HS-27A (cell line): Measurements from ENCODE around the gene HORMAD2.
"Not testable (repeated sequence)": the region's sequence is repeated elsewhere in the genome, so short reads cannot be mapped to it uniquely, and the experiment has no call there.

ENCODE experiments used
- DNase-seq: peaks from one replicate; pipeline ENCODE4 v3.0.0-alpha.2; 2012; ENCODE audit warnings: low read depth, missing footprints

HORMAD2 gene

DNA sequence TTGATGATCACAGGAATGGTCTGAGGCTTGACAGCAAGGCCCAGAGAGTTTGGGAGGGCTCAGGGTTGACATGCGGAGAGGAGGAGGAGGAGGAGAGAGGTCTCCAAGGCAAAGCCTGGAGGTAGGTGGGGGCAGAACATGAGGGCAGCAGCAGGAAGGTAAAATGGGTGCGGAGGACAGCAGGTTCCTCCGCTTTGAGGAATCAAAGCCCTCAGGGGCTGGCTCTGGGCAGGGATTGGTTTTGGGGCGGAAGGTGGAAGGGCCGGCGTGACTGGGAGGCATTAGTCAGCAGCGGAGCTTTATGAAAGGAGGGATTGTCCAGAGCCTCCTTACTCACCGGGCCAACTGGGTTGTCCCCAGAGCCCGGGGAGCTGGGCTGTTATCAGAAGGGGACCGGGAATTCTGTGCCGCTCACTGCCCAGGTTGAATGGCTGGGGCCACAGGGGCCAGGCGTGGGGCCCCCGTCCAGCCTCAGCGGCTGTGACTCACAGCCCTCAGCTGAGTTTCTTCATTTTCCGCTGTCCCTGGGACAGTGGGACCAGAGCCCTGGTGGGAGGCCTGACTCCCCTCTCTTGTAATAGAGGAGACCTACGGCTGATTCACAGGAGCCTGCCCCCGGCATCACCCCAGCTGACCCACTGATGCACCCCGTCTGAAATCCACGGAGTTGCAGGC, 130.1 kb downstream of the HORMAD2 start:
- no peak for DNase-seq

DNA sequence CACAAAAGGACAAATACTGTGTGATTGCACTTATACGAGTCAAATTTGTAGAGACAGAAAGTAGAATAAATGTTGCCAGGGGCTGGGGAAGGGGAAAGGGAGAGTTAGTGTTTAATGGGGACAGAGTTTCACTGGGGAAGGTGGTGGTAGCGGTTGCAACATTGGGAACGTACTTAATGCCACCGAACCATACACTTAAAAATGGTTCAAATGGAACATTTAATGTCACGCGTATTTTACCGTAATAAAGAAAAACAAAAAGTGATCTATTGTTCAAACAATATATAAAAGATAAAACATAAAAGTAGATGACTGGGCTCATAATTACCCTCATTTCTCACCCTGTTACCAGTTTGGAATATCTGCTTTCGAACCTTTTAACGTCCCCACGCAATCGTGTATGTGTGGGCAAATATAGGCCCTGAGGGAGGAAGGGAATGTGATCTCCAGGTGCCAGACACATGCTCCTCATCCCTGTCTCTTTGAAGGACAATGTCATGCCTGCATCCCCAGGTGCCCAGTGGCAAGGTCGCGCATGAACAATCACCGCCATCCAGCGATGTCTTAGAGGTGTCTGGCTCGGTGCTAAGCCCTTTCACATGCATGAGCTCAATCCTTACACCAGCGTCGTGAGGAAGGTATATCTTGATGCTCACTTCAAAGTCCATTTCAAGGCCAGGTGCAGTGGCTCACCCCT, 131.0 kb downstream of the HORMAD2 start:
- DNase-seq = no peak

DNA sequence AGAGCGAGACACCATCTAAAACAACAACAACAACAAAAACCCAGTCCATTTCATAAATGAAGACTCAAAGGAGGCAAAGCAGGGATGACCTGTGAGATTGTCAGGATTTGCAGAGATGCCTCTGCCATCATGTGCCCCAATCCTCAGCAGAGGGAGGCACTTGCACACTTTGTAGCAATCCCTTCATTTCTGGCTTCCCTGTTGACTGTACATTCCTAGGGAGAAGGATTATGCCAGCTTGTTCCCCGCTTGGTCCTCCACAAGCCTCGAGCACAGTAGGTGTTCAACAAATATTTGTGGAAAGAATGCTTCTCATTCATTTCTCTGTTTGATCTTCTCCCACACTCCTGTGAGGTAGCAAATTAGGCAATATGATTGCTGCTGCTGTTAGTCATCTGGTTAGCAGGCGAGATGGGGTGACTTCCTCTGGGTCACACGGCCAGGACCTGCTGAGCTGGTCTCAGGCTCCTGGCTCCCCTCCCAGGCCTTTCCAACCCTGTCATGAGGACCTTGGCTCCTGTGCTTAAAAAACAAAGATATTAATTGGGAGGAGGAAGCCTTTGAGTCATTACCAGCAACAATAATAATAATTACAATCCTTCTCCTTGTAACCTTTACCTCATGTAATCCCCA, 132.2 kb downstream of the HORMAD2 start:
- no peak for DNase-seq

DNA sequence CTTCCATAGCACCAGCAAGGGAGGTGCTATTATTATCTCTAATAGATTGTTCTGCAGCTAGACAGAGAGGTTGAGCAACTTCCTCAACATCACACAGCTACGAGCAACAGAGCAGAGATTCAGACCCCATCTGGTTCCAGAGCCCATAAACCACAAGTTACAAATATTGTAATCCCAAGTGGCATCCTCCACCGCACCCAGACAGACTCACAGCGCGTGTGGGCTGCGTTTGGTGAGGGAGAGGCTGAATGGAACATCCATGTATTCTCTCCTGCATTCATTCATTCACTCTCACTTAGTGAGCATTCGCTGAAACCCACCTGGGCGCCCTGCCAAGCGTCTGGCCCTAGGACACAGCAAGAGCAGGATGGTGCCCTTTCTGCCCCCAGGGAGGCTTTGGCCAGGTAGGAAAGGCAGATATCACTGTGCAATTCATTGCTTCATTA, 132.8 kb downstream of the HORMAD2 start:
- no peak for DNase-seq

DNA sequence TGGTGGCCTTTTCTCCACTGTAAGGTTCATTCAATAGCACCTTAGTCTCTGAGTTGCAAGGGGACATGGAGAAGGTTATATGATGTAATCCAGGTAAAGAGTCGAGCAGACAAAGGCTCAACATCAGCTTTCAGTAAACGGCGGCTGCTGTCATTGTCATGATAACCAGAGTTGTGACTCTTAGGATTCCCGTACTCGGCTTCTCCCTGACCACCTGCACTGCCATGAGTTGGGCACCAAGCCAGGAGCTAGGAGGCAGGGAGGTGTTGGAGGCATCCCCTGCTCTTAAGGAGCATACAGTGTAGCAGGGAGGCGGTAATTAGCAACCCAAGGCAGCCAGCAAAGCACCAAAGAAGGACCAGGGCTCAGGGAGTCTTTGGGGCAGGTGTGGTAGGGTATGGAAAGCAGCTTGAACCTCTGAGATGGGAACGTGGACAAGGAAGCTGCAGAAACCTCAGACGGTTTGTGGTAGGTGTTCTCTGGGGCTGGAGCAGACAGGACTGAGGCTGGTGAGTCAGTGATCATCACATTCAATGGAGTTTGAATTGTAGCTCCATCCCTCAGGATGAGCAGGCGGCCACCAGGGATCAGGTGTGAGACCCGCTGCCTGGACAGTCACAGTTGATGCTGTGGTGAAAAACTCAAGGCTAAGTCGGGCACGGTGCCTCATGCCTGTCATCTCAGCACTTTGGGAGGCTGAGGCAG, 134.6 kb downstream of the HORMAD2 start:
- DNase-seq = no peak

DNA sequence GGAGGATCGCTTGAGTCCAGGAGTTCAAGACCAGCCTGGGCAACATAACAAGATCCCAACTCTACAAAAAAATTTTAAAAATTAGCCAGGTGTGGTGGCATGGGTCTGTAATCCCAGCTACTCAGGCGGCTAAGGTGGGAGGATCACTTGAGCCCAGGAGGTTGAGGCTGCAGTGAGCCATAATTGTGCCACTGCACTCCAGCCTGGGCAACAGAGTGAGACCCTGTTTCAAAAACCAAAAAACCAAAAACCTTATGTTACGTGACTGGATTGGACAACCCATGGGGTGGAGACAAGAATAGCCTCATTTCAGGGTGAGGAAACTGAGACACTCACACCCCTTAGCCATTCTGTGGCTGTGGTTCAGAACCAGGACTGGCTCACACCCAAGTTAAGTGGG, 136.0 kb downstream of the HORMAD2 start:
- not testable (repeated sequence) for DNase-seq

DNA sequence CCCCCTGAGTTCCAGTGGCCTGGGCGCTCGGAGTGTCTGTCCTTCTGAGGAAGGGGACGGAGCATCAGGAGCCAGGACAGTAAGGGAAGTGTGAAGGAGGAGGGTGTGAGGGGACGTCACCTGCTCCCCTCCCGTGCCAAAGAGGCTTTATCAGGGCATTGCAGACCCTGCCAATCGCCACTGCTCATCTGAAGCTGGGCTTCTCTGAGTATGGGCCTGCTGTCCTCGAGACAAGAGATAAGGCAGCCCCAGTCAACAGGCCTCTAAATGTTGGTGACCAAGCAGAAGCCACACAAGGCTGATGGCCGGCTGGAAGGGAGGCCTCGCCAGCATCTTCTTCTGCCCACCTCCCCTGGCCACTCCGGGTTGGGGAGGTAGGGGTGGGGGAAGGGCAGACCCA, 136.4 kb downstream of the HORMAD2 start:
- DNase-seq = no peak

DNA sequence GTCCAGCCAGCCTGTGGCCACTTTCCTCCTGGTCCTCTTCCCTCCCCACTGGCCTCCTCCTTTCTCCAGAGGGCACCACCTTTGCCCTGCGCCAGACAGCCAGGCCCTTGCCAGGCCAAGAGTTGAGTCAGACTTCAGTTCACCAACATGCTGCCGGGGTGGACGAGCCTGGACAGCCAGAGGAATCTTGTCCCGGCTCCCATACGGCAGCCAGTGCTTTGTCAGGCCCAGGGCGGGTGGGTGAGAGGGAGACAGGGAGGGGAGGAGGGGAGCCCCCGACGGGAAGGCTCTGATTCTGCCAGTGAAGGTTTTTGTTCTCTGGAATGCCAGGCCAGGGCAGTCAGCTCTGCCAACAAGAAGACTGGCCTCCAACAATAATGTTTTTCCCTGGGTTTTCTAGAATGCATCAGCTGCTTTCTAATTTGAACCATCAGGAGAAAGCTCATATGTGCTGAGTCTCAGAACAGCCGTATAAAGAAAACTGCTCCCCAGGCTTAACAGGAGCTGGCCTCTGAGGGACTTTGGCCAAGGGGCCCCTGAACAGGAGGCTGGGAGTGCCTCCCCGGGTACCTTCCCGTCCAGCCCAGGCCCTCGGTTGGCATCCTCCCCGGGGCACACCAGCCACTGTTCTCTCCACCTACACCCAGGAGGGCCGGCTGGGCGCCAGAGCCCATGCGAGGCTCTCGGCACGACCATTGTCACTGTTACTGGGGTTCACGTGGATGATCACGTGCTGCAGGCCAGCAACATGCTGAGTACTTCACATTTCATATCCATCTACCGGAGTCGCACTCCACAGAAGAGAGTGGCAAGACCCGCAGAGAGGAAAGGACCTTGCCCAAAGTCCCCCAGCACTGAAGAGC, 137.7 kb downstream of the HORMAD2 start:
- no peak for DNase-seq

DNA sequence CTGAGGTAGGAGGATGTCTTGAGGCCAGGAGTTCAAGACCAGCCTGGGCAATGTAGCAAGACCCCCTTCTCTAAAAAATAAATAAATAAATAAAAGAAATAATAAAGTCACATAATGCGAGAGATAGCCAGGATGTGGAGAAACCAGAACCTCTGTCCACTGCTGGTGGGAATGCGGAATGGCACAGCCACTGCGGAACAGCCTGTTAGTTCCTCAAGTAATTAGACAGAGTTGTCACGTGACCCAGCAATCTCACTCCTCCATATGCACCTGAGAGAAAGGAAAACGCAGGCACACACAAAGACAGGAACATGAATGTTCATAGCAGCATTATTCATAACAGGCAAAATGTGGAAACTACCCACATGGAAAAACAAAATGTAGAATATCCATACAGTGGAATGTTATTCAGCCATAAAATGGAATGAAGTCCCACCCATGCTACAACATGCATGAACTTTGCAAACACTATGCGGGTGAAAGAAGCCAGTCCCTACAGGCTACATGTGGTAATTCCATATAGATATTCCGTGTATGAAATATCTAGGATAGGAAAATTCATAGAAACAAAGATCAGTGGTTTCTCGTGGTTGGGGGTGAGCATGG, 138.9 kb downstream of the HORMAD2 start:
- DNase-seq = no peak

DNA sequence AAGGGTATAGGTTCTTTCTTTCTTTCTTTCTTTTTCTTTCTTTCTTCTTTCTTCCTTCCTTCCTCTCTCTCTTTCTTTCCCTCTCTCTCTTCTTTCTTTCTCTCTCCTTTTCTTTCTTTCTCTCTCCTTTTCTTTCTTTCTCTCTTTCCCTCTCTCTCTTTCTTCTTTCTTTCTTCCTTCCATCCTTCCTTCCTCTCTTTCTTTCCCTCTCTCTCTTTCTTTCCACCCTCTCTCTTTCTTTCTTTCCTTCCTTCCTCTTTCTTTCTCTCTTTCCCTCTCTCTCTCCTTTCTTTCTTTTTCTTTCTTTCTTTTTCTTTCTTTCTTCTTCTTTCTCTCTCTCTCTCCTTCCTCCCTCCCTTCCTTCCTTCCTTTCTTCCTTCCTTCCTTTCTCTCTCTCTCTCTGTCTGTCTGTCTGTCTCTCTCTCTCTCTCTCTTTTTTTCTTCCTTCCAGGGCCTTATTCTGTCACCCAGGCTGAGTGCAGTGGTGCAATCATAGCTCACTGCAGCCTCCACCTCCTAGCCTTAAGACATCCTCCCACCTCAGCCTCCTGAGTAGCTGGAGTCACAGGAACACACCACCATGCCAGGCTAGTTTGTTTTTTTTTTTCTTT, 139.5 kb downstream of the HORMAD2 start:
- no peak for DNase-seq

DNA sequence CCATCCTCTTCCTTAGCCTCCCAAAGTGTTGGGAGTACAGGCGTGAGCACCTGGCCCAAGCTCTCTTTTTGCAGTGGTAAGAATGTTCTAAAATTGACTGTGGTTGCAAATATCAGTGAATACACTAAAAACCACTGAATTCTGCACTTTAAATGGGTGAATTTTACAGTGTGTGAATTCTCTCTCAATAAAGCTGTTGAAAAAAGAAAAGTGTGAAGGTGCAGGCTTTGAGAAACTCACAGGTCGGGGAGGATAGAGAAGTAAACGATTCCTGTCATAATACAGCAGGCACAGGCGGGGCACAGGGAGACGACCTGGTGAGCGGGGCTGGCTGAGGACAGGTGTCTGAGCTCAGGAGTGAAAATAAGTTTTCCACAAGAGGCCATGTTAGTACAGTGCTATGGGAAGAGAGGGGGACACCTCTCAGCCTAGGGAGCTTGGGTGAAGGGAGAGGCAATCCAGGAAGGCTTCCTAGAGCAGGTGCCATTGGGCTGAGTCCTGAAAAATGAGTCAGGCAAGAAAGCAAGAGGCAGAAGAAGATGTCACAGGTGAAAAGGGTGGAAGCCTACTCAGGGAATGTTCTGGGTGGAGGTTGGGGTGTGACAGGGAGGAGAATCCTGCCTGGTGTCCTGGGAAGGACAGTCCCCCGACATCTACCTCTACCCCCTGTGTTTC, 140.2 kb downstream of the HORMAD2 start:
- no peak for DNase-seq

DNA sequence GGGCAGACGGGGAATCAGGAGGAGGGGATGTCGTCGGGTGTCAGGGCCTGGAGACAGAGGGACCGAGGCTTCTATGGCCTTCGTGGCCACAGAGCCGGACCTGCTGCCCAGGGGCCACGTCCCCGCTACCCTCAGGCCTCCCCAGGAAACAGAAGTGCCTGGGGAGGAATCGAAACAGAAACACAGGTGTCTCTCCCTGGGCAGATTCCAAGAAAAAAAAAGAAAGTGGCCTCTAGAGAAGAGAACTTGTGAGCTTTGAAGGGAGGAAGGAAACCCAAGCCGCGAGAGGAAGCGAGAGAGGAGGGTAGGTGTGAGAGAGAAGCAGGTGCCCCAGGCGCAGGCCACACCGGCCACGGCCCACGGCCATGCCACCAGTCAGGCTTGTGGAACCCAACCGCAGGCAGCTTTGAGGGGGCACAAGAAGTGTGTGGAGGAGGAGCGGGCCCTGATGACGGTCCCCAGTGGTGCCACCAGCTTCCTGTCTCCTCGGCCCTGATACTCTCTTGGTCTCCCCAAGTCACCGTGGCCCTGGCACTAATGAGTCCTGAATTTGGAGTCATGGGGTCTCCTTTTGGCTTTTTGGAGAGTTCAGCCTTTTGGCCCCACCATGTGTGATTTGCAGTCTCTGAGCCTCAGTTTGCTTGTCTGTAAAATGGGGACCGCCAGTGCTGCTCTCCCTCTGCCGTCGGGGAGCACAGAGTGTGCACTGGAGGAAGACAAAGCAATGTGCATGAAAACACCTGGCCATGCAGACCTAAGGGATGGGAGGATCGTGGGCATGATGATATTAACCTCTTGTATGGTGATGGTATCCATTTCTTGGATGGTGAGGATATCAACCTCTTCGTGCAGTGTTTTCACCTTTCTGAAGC, 141.1 kb downstream of the HORMAD2 start:
- no peak for DNase-seq

DNA sequence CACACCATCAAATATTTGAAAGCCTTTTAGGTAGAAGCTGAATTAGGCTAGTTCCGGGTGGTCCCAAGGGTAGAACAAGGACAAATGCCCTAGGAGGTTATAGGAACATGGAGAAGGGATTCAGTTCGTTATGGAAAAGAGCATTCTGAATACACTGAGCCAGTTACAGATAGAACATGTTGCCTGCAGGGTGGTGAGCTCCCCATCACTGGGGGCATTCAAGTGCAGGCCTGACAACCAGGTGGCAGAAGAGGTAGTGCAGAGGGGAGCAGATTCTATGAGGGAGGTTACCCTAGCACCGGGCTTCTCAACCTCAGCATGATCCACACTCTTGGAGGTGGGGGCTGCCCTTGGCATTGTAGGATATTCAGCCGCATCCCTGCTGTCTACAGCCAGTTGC, 142.1 kb downstream of the HORMAD2 start:
- no peak for DNase-seq

DNA sequence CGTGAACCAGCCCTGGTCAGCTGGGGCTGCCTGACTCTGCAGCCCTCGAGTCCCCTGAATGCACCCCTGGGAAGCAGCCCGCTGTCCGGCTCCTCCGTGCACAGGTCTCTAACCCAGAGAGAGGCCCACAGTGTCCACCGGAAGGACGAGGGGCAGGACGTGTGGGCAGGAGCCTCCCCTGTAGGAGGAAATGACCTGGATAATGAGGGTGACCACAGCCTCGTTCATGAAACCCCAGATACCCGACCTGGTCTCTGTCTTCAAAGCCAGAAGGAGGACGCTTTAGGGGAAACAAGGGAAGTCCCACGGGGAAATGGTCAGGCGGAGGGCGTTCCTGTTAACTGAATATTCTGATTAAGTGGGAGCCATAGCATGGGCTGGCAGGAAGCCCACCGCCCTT, 143.0 kb downstream of the HORMAD2 start:
- no peak for DNase-seq

DNA sequence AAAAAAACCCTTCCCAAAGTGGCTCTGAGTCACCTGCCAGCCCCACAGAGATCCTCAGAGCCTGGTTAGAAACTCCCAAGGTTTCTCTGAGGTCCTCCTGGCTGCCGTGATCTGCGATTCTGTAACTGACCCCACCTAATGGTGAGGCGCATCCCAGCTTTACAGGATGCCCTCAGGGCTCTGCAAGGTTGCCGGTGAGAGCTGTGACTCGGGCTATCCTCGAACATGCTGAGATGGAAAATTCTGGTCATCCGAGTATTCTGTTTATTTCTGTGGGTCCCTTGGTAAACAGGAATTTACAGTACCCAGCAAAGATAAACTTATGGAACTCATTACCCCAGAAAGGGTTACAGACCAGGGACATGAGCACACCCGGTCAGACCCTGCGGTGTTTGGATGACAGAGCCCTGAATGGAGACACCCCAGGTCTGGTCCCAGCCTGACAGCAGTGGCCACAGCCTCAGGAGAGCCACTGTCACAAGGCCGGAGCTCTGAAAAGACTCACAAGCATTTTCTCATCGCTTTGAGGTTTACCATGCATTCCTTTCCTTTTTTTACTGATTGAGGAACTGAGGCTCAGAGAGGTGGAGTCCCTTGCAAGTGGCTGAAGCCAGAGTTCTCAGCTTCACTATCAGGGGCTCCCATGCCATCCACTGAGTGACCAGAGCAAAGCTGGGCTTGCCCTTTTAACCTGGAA, 144.0 kb downstream of the HORMAD2 start:
- DNase-seq = no peak

DNA sequence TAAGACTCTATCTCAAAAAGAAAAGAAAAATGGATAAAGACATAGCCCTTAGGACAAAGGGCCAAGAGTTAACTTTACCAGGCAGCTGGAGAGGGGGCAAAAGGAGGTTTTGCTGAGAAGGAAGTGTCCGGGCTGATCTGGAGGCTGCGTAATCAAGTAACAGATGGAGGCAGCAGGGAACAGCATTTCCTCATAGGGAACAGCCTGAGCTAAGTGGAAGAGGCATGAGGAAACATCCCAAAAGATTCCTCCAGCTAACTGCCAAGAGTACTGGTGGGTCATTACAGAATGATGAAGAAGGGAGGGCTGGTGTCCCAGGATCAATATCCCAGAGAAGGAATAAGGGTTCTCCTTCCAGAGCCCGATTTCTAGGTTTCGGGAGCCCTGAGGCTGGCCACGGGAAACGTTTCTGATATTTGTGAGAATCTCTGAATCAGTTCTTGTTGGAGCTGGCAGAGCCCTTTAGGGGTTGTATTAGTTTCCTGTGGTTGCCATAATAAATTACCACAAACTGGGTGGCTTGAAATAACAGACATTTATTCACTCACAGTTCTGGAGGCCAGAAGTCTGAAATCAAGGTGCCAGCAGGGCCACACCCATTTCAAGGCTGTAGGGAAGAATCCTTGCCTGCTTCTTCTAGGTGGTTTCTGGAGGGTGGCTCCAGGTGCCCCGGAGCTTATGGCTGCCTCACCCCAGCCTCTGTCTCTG, 145.1 kb downstream of the HORMAD2 start:
- no peak for DNase-seq

DNA sequence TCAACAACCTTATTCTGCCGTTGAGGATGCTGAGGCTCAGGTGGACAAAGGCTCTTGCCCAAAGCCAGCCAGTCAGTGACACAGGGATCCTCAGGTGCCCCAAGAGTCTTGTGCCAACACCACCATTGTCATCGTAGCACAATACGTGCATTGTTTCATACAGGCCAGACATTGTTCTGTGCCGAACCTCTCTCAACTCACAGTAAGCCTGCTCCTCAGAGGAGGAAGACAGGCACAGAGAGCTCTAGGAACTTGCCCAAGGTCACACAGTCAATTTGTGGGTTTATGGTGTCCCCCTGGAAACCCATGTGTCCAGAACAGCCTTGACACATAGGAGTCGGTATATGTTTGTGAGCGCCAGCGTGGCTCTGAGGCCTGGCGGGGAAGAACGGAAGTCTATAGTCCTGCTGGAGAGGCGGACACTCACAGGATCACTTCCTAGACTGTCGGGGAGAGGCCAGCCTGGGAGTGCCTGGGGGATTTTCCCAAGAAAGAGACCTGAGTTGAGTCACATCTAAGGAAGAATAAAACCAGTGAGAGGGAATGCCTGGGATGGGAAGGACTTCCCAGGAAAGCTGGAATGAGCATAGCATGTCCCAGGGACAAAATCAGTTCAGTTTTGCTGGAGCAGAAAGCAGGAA, 146.0 kb downstream of the HORMAD2 start:
- DNase-seq = no peak
